CD4-positive, CD25-positive, alpha-beta regulatory T cell (primary cell): ENCODE measurements around the gene ZNF500. TPM values are rescaled to one million over a fixed set of nuclear protein-coding genes. Genes with fewer than 3 reads are reported as not detected.

Experiments used
- ATAC-seq, 2 donors: fragments of 150-1000 bp; cut with Tn5 transposase; one replicate each; pipeline ENCODE4 v1.10.0; 2021; ENCODE audit warnings: low read depth in 2 of 2, moderate number of reproducible peaks in 2 of 2, moderate library complexity in 1 of 2
- DNase-seq, 3 donors: peaks; one replicate each; pipeline versions ENCODE4 v3.0.0 to v3.0.0-alpha.2; 2012 to 2022; ENCODE audit warnings: mixed read lengths in 1 of 3
- H3K27ac ChIP-seq: one replicate; pipeline ENCODE4 v1.7.0; 2013; ENCODE audit warnings: mild to moderate bottlenecking, low read length; ENCODE audit not compliant: insufficient read depth, poor library complexity, severe bottlenecking
- H3K27me3 ChIP-seq: one replicate; pipeline ENCODE4 v1.7.0; 2013; ENCODE audit warnings: low read length; ENCODE audit not compliant: control insufficient read depth, insufficient read depth
- H3K36me3 ChIP-seq: one replicate; pipeline ENCODE4 v1.7.0; 2013; ENCODE audit warnings: mild to moderate bottlenecking, low read length, moderate library complexity; ENCODE audit not compliant: control insufficient read depth, insufficient read depth
- H3K4me1 ChIP-seq: 2 replicates; pipeline ENCODE4 v1.7.0; 2013; ENCODE audit warnings: mild to moderate bottlenecking, low read length; ENCODE audit not compliant: insufficient read depth, control insufficient read depth, poor library complexity, severe bottlenecking
- H3K4me3 ChIP-seq: one replicate; pipeline ENCODE4 v1.7.0; 2013; ENCODE audit warnings: low read depth, mild to moderate bottlenecking, low read length, moderate library complexity
- H3K9me3 ChIP-seq, 2 experiments: 1 replicate in 1 of 2; 2 replicates in 1 of 2; pipeline ENCODE4 v1.7.0; 2013; ENCODE audit warnings: low read length in 2 of 2, mild to moderate bottlenecking in 1 of 2, moderate library complexity in 1 of 2; ENCODE audit not compliant: control insufficient read depth in 2 of 2
- H3K27ac Mint-ChIP-seq, 3 donors: one replicate each; pipeline ENCODE4 v1.8.0; 2020 to 2022; ENCODE audit warnings: mild to moderate bottlenecking in 3 of 3, mixed read lengths in 3 of 3, moderate library complexity in 2 of 3
- H3K27me3 Mint-ChIP-seq: one replicate; pipeline ENCODE4 v1.8.0; 2022; ENCODE audit warnings: mild to moderate bottlenecking, mixed read lengths
- H3K36me3 Mint-ChIP-seq: one replicate; pipeline ENCODE4 v1.8.0; 2020; ENCODE audit warnings: mixed read lengths
- H3K4me1 Mint-ChIP-seq, 4 donors: one replicate each; pipeline ENCODE4 v1.8.0; 2020 to 2022; ENCODE audit warnings: mixed read lengths in 4 of 4, mild to moderate bottlenecking in 1 of 4
- H3K4me3 Mint-ChIP-seq, 4 donors: one replicate each; pipeline ENCODE4 v1.8.0; 2020 to 2022; ENCODE audit warnings: mild to moderate bottlenecking in 4 of 4, mixed read lengths in 4 of 4, moderate library complexity in 3 of 4
- H3K9me3 Mint-ChIP-seq, 7 donors: one replicate each; pipeline ENCODE4 v1.8.0; 2020 to 2022; ENCODE audit warnings: mixed read lengths in 7 of 7, mild to moderate bottlenecking in 3 of 7, moderate library complexity in 2 of 7
- polyA plus RNA-seq, 4 donors: library from polyadenylated mRNA; unstranded; fragments of 300-500 nt; fragmentation: Illumina TruSeq; gene quantifications; one replicate each; pipeline ENCODE4 v1.2.3, GENCODE V29; 2021
- total RNA-seq: library from RNA; stranded (reverse); gene quantifications from one replicate; pipeline ENCODE4 v1.2.3, GENCODE V29; 2022

ZNF500 gene
- total and polyA plus RNA-seq, 5 donors from 2014 or later, result 4.5 to 16.9 (median 12.3) TPM

- peaks cover 7% of the 10 kb centered on the region for H3K4me1 ChIP-seq
- no peaks in the 10 kb centered on the region for H3K27me3 ChIP-seq
- Mint-ChIP-seq H3K36me3 (peaks cover 5% of the 10 kb centered on the region), H3K27ac (no peak overlapping the region), H3K27me3 (no peaks in the 10 kb centered on the region), H3K9me3 (no peaks in the 10 kb centered on the region), H3K4me1 (peaks cover 0 to 10% (median 2%) of the 10 kb centered on the region in 4 donors), H3K4me3 (no peak overlapping the region)
- H3K9me3 ChIP-seq, result no peaks in the 10 kb centered on the region
- peaks cover 48% of the 10 kb centered on the region for H3K36me3 ChIP-seq
- H3K4me3 ChIP-seq, result no peak overlapping the region
- no peak overlapping the region for H3K27ac ChIP-seq
- no peak for ATAC-seq
- DNase-seq, result no peak
These were observed 68.5 kb downstream of the ZNF500 start for GRCh38 chr16:4698321-4699045.

Other genes starting within 250 kb of the ZNF500 start
- 29.8 TPM for gene CDIP1, start 228.4 kb downstream of the ZNF500 start, total RNA-seq
- 10 to 100 TPM; 16.4 to 29.6 (median 20.8) TPM for gene CDIP1, start 228.4 kb downstream of the ZNF500 start, polyA plus RNA-seq
- 0.17 TPM for gene C16orf96, start 210.8 kb downstream of the ZNF500 start, total RNA-seq
- gene C16orf96, start 210.8 kb downstream of the ZNF500 start, polyA plus RNA-seq, result not detected
- 53.7 TPM for gene UBALD1, start 152.3 kb downstream of the ZNF500 start, total RNA-seq
- 1 to 10 TPM; 5.1 to 7.3 (median 5.4) TPM for gene UBALD1, start 152.3 kb downstream of the ZNF500 start, polyA plus RNA-seq
- gene MGRN1, start 142.3 kb downstream of the ZNF500 start, total RNA-seq, result 78.2 TPM
- gene MGRN1, start 142.3 kb downstream of the ZNF500 start, polyA plus RNA-seq, result 1 to 10 TPM; 2.5 to 4.7 (median 4.4) TPM
- 43.7 TPM for gene NUDT16L1, start 73.6 kb downstream of the ZNF500 start, total RNA-seq
- gene NUDT16L1, start 73.6 kb downstream of the ZNF500 start, polyA plus RNA-seq, result 100 to 1,000 TPM in 1 of 4 donors, 10 to 100 TPM in 3; 77.8 to 110 (median 91.5) TPM
- gene ANKS3, start 32.9 kb downstream of the ZNF500 start, total RNA-seq, result 20.4 TPM
- gene ANKS3, start 32.9 kb downstream of the ZNF500 start, polyA plus RNA-seq, result 1 to 10 TPM; 1.4 to 4.0 (median 2.5) TPM
- not detected for gene DNAAF8, start 32.6 kb downstream of the ZNF500 start, total RNA-seq
- gene DNAAF8, start 32.6 kb downstream of the ZNF500 start, polyA plus RNA-seq, result under 1 TPM in 1 of 4 donors, not detected in 3; 0.06 TPM
- gene SEPTIN12, start 21.2 kb upstream of the ZNF500 start, total RNA-seq, result 0.27 TPM
- gene SEPTIN12, start 21.2 kb upstream of the ZNF500 start, polyA plus RNA-seq, result not detected
- not detected for gene SMIM22, start 28.2 kb upstream of the ZNF500 start, total RNA-seq
- not detected for gene SMIM22, start 28.2 kb upstream of the ZNF500 start, polyA plus RNA-seq
- gene ROGDI, start 35.5 kb upstream of the ZNF500 start, total RNA-seq, result 15.9 TPM
- gene ROGDI, start 35.5 kb upstream of the ZNF500 start, polyA plus RNA-seq, result 1 to 10 TPM; 4.6 to 8.2 (median 7.0) TPM
- gene GLYR1, start 80.1 kb upstream of the ZNF500 start, total RNA-seq, result 114 TPM
- gene GLYR1, start 80.1 kb upstream of the ZNF500 start, polyA plus RNA-seq, result 10 to 100 TPM; 29.4 to 38.6 (median 33.2) TPM
- 65.3 TPM for gene UBN1, start 80.3 kb upstream of the ZNF500 start, total RNA-seq
- 10 to 100 TPM; 10.8 to 12.8 (median 11.2) TPM for gene UBN1, start 80.3 kb upstream of the ZNF500 start, polyA plus RNA-seq
- gene PPL, start 170.0 kb upstream of the ZNF500 start, total RNA-seq, result not detected
- gene PPL, start 170.0 kb upstream of the ZNF500 start, polyA plus RNA-seq, result under 1 TPM in 3 of 4 donors, not detected in 1; 0.11 to 0.19 (median 0.14) TPM
- gene SEC14L5, start 191.2 kb upstream of the ZNF500 start, total RNA-seq, result 1.5 TPM
- not detected for gene SEC14L5, start 191.2 kb upstream of the ZNF500 start, polyA plus RNA-seq